Gastrocnemius medialis (tissue), 4 donors: ENCODE measurements around the gene TFEB.

ENCODE experiments used
- POLR2A ChIP-seq, 2 donors: fragments of 450-650 bp; IDR thresholded peaks; one replicate each; pipeline ENCODE4 v1.6.1; 2017; ENCODE audit warnings: antibody characterized with exemption in 2 of 2, mild to moderate bottlenecking in 2 of 2, moderate library complexity in 2 of 2
- TF ChIP-seq, protein P1 (sequence below), 5 experiments: fragments of 450-650 bp in 3 of 5; fragments of 200-600 bp in 2 of 5; sonication (generic) in 2 of 5; IDR thresholded peaks in 4 of 5; conservative IDR thresholded peaks in 1 of 5; 1 replicate in 4 of 5; 2 replicates in 1 of 5; pipeline ENCODE4 v1.5.1; 2016 to 2019; ENCODE audit warnings: antibody characterized with exemption in 5 of 5, mild to moderate bottlenecking in 3 of 5, moderate library complexity in 3 of 5

DNA sequence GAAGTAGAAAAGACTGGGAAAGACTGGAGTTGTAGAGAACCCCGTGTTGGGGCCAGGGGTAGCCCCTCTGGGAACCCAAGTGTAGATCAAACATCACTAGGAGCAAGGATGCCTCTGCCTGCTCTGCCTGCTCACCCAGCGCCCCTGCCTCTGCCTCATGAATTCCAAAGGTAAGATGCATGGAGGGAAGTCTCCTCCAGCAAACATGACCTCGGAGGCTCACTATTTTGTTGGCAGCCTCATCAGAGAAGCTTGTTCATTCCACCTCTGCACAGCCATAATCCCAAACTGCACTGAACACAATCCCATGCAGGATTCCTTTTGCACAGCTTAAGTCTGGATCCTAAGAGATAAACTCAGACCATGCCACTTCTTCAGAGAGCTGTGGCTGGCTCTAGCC, 39.4 kb upstream of the TFEB start:
- TF ChIP-seq, protein P1, sequence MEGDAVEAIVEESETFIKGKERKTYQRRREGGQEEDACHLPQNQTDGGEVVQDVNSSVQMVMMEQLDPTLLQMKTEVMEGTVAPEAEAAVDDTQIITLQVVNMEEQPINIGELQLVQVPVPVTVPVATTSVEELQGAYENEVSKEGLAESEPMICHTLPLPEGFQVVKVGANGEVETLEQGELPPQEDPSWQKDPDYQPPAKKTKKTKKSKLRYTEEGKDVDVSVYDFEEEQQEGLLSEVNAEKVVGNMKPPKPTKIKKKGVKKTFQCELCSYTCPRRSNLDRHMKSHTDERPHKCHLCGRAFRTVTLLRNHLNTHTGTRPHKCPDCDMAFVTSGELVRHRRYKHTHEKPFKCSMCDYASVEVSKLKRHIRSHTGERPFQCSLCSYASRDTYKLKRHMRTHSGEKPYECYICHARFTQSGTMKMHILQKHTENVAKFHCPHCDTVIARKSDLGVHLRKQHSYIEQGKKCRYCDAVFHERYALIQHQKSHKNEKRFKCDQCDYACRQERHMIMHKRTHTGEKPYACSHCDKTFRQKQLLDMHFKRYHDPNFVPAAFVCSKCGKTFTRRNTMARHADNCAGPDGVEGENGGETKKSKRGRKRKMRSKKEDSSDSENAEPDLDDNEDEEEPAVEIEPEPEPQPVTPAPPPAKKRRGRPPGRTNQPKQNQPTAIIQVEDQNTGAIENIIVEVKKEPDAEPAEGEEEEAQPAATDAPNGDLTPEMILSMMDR (IDR thresholded peaks at IDR 0.05 in 4 of 5, conservative IDR thresholded peaks at IDR 0.05 in 1 of 5) = no peak
- TF ChIP-seq POLR2A (IDR thresholded peaks at IDR 0.05) = no peak
